PC-9 (cell line): Measurements from ENCODE around the gene RPL19. TPM values are rescaled to one million over a fixed set of nuclear protein-coding genes. Genes with fewer than 3 reads are reported as not detected.

Source experiments
- BruUV-seq: library from RNA; stranded (reverse); fragments of 400-500 nt; replicated peaks from 2 replicates; lab custom pipeline; 2021; lab: Mats Ljungman, UMichigan
- CTCF ChIA-PET: fragments of 300-600 bp; sonication (Branson Sonifier 250); formaldehyde crosslinking; loops from one replicate; lab custom pipeline; 2022; ENCODE audit warnings: antibody characterized with exemption; lab: Charles Lee
- POLR2A ChIA-PET: fragments of 300-600 bp; sonication (Branson Sonifier 250); formaldehyde crosslinking; loops from one replicate; lab custom pipeline; 2022; ENCODE audit warnings: antibody characterized with exemption; ENCODE audit not compliant: unreplicated experiment; lab: Charles Lee
- DNase-seq, 2 experiments: peaks; one replicate each; pipeline versions ENCODE4 v3.0.0 to v3.0.0-alpha.2; 2015 to 2022; ENCODE audit warnings: mixed read lengths in 1 of 2
- H2AFZ ChIP-seq: fragments of 200-600 bp; sonication (generic); 2 replicates; pipeline ENCODE4 v1.8.1; 2017; ENCODE audit warnings: antibody characterized with exemption
- H3F3A ChIP-seq: fragments of 200-600 bp; sonication (generic); 2 replicates; pipeline ENCODE4 v1.8.1; 2017; ENCODE audit warnings: antibody characterized with exemption, mild to moderate bottlenecking, low read depth; ENCODE audit not compliant: insufficient read depth
- H3K27ac ChIP-seq: fragments of 200-600 bp; sonication (generic); 2 replicates; pipeline ENCODE4 v1.6.1; 2016; ENCODE audit warnings: mixed run types
- H3K27me3 ChIP-seq: fragments of 200-600 bp; sonication (generic); 2 replicates; pipeline ENCODE4 v1.6.1; 2016; ENCODE audit warnings: low read depth, mixed run types; ENCODE audit not compliant: insufficient read depth
- H3K36me3 ChIP-seq: fragments of 200-600 bp; sonication (generic); 2 replicates; pipeline ENCODE4 v1.6.1; 2016; ENCODE audit warnings: low read depth, mixed run types
- H3K4me1 ChIP-seq: fragments of 200-600 bp; sonication (generic); replicated peaks from 2 replicates; pipeline ENCODE4 v1.6.1; 2016; ENCODE audit warnings: mixed run types; ENCODE audit not compliant: insufficient read depth
- H3K4me2 ChIP-seq: fragments of 200-600 bp; sonication (generic); 2 replicates; pipeline ENCODE4 v1.6.1; 2017; ENCODE audit warnings: mixed run types
- H3K4me3 ChIP-seq: fragments of 200-600 bp; sonication (generic); 2 replicates; pipeline ENCODE4 v1.6.1; 2016; ENCODE audit warnings: mixed run types
- H3K79me2 ChIP-seq: fragments of 200-600 bp; sonication (generic); 2 replicates; pipeline ENCODE4 v1.6.1; 2017; ENCODE audit warnings: low read depth, mixed run types
- H3K9me2 ChIP-seq: fragments of 200-600 bp; sonication (generic); 2 replicates; pipeline ENCODE4 v1.8.1; 2017; ENCODE audit warnings: mild to moderate bottlenecking; ENCODE audit not compliant: insufficient read depth
- H3K9me3 ChIP-seq: fragments of 200-600 bp; sonication (generic); 2 replicates; pipeline ENCODE4 v1.8.1; 2016; ENCODE audit warnings: low read depth; ENCODE audit not compliant: insufficient read depth
- H4K20me1 ChIP-seq: fragments of 200-600 bp; sonication (generic); 2 replicates; pipeline ENCODE4 v1.8.1; 2017; ENCODE audit not compliant: insufficient read depth
- EZH2 ChIP-seq: fragments of 200-600 bp; sonication (generic); IDR thresholded peaks from 2 replicates; pipeline ENCODE4 v1.8.0; 2017; ENCODE audit warnings: antibody characterized with exemption, low read depth
- intact Hi-C: fragments of 100-400 bp; cut with micrococcal nuclease; formaldehyde crosslinking; loops from one replicate; pipeline ENCODE4 v1.10.0; 2022; ENCODE audit not compliant: unreplicated experiment
- total RNA-seq: library from RNA; stranded (reverse); gene quantifications from 2 replicates; pipeline ENCODE4 v1.2.3, GENCODE V29; 2021
- TF ChIP-seq, protein P1 (sequence below): fragments of 200-600 bp; sonication (generic); conservative IDR thresholded peaks from 2 replicates; pipeline ENCODE4 v1.6.1; 2017; ENCODE audit warnings: mixed run types, antibody characterized with exemption, mild to moderate bottlenecking, moderate library complexity

The RPL19 gene
- total RNA-seq, 1 experiment from 2014 or later: 1,670 TPM

DNA sequence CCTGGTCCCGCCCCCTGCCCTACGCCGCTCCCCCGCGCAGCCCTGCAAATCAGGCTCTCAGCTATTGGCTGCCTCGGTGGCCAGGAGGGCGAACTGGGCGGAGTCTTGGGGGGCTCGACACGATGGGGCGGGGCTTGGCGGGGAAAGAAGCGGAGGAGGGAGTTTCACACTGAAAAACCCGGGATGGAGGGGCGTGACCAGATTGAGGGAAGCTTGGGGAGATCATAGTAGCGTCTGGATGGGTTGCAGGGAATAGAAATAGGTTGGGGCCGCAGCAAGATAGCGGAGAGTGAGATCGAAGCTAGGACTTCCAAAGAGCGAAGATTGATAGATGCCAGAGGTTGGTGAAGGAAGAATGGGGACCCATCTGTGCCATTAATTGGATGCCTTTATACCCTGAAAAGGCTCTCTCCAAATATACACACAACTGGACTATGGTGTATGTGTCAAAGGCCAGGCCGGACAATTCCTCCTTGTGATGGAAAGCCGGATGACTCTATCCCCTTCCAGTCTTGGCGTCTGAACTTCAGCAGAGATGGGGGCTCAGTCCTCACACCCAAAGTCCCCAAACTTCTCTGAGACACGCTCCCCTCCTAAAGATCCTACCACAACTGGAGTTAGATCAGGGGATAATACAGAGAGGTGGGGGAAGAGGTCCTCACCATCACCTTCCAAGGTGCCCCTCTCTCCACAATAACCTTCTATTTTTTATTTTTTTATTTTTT lies 26.0 kb downstream of the RPL19 start:
- Histone ChIP-seq H3K4me1 (peaks cover 10% of the 10 kb centered on the region; the same call in 1 of the 2 replicates), H3K4me2 (no peak overlapping the region), H3K27me3 (no peaks in the 10 kb centered on the region), H3K36me3 (no peaks in the 10 kb centered on the region), H3K27ac (no peak overlapping the region), H3K9me2 (no peaks in the 10 kb centered on the region), H3K9me3 (no peaks in the 10 kb centered on the region), H2AFZ (no peak overlapping the region), H3F3A (peaks cover 4% of the 10 kb centered on the region; the same call in 1 of the 2 replicates), H4K20me1 (no peaks in the 10 kb centered on the region), H3K79me2 (no peaks in the 10 kb centered on the region), H3K4me3 (no peak overlapping the region)
- peak in 1 of 2 experiments; percentile 40 for DNase-seq
- TF ChIP-seq, protein P1, sequence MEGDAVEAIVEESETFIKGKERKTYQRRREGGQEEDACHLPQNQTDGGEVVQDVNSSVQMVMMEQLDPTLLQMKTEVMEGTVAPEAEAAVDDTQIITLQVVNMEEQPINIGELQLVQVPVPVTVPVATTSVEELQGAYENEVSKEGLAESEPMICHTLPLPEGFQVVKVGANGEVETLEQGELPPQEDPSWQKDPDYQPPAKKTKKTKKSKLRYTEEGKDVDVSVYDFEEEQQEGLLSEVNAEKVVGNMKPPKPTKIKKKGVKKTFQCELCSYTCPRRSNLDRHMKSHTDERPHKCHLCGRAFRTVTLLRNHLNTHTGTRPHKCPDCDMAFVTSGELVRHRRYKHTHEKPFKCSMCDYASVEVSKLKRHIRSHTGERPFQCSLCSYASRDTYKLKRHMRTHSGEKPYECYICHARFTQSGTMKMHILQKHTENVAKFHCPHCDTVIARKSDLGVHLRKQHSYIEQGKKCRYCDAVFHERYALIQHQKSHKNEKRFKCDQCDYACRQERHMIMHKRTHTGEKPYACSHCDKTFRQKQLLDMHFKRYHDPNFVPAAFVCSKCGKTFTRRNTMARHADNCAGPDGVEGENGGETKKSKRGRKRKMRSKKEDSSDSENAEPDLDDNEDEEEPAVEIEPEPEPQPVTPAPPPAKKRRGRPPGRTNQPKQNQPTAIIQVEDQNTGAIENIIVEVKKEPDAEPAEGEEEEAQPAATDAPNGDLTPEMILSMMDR: no peak
- no peak for TF ChIP-seq EZH2
- BruUV-seq: no TSS peak
- intact Hi-C loops: no loop called here
- POLR2A ChIA-PET: interaction anchor here (0.6 kb wide), 2 partner anchors 64 to 355 kb away, joined by 6 to 25 read pairs; no protein-coding TSS in a partner anchor
- CTCF ChIA-PET: interaction anchor here (0.6 kb wide), 1 partner anchor 16 kb away, joined by 5 read pairs; no protein-coding TSS in a partner anchor

- H3K27me3 ChIP-seq: no peaks in the 10 kb centered on the region
These were observed 27.4 kb downstream of the RPL19 start for GRCh38 chr17:39227364-39227919.

GRCh38 chr17:39229274-39229913 lies 29.3 kb downstream of the RPL19 start:
- no peaks in the 10 kb centered on the region for H3K27me3 ChIP-seq
- H3K4me1 ChIP-seq: peaks cover 10% of the 10 kb centered on the region; the same call in 1 of the 2 replicates
- peak; percentile 34 to 60 for DNase-seq
- POLR2A ChIA-PET: no interaction called here
- no peaks in the 10 kb centered on the region for H3K36me3 ChIP-seq
- H3K79me2 ChIP-seq: no peaks in the 10 kb centered on the region
- CTCF ChIA-PET: no interaction called here
- H4K20me1 ChIP-seq: no peaks in the 10 kb centered on the region
- intact Hi-C loops: no loop called here
- peak overlapping the region; percentile 54 for H3K4me2 ChIP-seq
- no peak overlapping the region for H3K4me3 ChIP-seq
- no TSS peak for BruUV-seq
- peak overlapping the region; percentile 61; the same call in 1 of the 2 replicates for H2AFZ ChIP-seq
- TF ChIP-seq, protein P1: no peak
- TF ChIP-seq EZH2: no peak
- no peaks in the 10 kb centered on the region for H3K9me3 ChIP-seq
- H3K27ac ChIP-seq: no peak overlapping the region
- H3K9me2 ChIP-seq: no peaks in the 10 kb centered on the region
- H3F3A ChIP-seq: peaks cover 4% of the 10 kb centered on the region; the same call in 1 of the 2 replicates

More at GRCh38 chr17:39227364-39227919, 27.4 kb downstream of the RPL19 start:
- no peak overlapping the region for H3K27ac ChIP-seq
- H3K9me3 ChIP-seq: no peaks in the 10 kb centered on the region
- no peaks in the 10 kb centered on the region for H4K20me1 ChIP-seq
- H3K4me1 ChIP-seq: peaks cover 10% of the 10 kb centered on the region; the same call in 1 of the 2 replicates
- H3K36me3 ChIP-seq: no peaks in the 10 kb centered on the region
- H3K9me2 ChIP-seq: no peaks in the 10 kb centered on the region
- H3K4me2 ChIP-seq: no peak overlapping the region
- no peaks in the 10 kb centered on the region for H3K79me2 ChIP-seq
- ChIA-PET POLR2A (no interaction called here), CTCF (interaction anchor here (0.7 kb wide), 1 partner anchor 17 kb away, joined by 6 read pairs; no protein-coding TSS in a partner anchor)
- TF ChIP-seq, protein P1: no peak
- TF ChIP-seq EZH2: no peak
- no peak overlapping the region for H2AFZ ChIP-seq
- no peak overlapping the region for H3K4me3 ChIP-seq
- no peak for DNase-seq
- BruUV-seq: no TSS peak
- intact Hi-C loops: no loop called here
- peaks cover 4% of the 10 kb centered on the region; the same call in 1 of the 2 replicates for H3F3A ChIP-seq
